ENCODE results near the gene UQCRC1.

Gene UQCRC1

GRCh38 chr3:48644898-48645760 is 35.7 kb upstream of the UQCRC1 start:
- Histone ChIP-seq H3K36me3 (ENCODE audit: control insufficient read depth, insufficient read depth, low read length) (no peaks in the 10 kb centered on the region), H3K4me3 (replicated peaks; ENCODE audit: low read depth, low read length) (no peak overlapping the region), H3K27me3 (replicated peaks; ENCODE audit: control insufficient read depth, insufficient read depth, low read length) (no peaks in the 10 kb centered on the region)
- DNase-seq (ENCODE audit: extremely low read depth, insufficient read length): no peak
- no peak for TF ChIP-seq CTCF (IDR thresholded peaks at IDR 0.05; ENCODE audit: insufficient read depth, low read length, poor library complexity, severe bottlenecking)

DNA sequence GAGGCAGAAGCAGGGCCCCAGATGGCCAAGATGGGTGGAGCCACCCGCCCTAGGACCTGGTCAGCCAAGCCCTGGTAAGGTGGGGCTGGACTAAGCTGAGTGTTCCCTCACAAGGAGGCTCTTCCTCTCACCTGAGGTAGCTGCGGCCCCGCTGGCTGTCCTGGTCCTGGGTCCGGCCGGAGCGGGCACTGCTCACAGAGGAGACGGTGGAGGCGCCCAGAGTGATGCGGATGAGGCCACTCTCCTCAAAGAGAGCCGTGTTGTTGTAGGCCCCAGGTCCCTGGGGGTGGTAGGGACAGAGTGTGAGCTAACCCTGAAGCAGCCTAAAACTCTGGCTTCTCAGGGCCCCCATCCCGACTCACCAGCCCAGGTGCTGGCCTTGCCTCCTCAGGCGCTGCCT is 33.2 kb upstream of the UQCRC1 start:
- no peak for TF ChIP-seq CTCF (IDR thresholded peaks at IDR 0.05; ENCODE audit: insufficient read depth, low read length, poor library complexity, severe bottlenecking)
- no peak for DNase-seq (ENCODE audit: extremely low read depth, insufficient read length)
- Histone ChIP-seq H3K36me3 (ENCODE audit: control insufficient read depth, insufficient read depth, low read length) (no peaks in the 10 kb centered on the region), H3K27me3 (replicated peaks; ENCODE audit: control insufficient read depth, insufficient read depth, low read length) (no peaks in the 10 kb centered on the region), H3K4me3 (replicated peaks; ENCODE audit: low read depth, low read length) (no peak overlapping the region)

DNA sequence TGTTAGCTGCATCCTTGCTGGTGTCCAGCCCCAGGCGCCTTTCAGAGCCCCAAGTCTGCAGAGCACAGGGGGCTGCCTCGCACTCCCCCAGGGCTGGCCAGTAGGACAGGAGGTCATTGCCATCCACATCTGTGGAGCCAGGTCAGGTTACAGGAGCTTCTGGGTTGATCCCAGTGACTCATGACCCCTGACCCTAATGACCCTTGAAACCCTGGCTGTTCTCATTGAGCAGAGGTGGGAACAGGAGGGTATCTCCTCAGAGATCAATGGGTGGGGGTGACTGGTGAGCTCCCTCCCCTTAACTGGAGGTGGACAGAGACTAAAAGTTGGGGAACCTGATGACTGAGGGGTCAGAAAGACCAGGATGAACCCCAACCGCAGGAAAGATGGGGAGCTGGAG is 31.9 kb upstream of the UQCRC1 start:
- TF ChIP-seq CTCF (IDR thresholded peaks at IDR 0.05; ENCODE audit: insufficient read depth, low read length, poor library complexity, severe bottlenecking): no peak
- Histone ChIP-seq H3K27me3 (replicated peaks; ENCODE audit: control insufficient read depth, insufficient read depth, low read length) (no peaks in the 10 kb centered on the region), H3K4me3 (replicated peaks; ENCODE audit: low read depth, low read length) (no peak overlapping the region), H3K36me3 (ENCODE audit: control insufficient read depth, insufficient read depth, low read length) (no peaks in the 10 kb centered on the region)
- DNase-seq (ENCODE audit: extremely low read depth, insufficient read length): no peak

- Histone ChIP-seq H3K4me3 (replicated peaks; ENCODE audit: low read depth, low read length) (no peak overlapping the region), H3K36me3 (ENCODE audit: control insufficient read depth, insufficient read depth, low read length) (no peaks in the 10 kb centered on the region), H3K27me3 (replicated peaks; ENCODE audit: control insufficient read depth, insufficient read depth, low read length) (no peaks in the 10 kb centered on the region)
- TF ChIP-seq CTCF (IDR thresholded peaks at IDR 0.05; ENCODE audit: insufficient read depth, low read length, poor library complexity, severe bottlenecking): no peak
- DNase-seq (ENCODE audit: extremely low read depth, insufficient read length): no peak
Measured at GRCh38 chr3:48639944-48640606, 30.6 kb upstream of the UQCRC1 start.

DNA sequence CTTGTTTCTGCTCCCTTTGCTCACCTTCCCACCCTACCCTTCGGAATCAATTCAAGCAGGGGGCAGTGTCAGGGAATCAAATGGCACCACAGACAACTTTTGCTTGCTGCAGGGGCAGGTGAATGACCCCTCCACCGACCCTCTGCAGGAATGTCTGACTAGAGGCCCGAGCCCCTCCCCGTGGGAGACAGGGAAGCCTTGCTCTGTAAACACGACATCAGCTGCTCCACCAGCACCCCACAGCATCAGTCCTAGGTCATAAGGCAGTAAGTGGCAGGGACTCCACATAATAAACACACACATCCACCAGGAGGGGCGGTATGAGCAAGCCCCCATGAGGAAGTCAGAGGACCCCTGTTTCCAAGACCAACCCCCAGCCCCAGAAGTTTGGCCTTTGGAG is 27.9 kb upstream of the UQCRC1 start:
- TF ChIP-seq CTCF (IDR thresholded peaks at IDR 0.05; ENCODE audit: insufficient read depth, low read length, poor library complexity, severe bottlenecking): no peak
- H3K27me3 ChIP-seq (replicated peaks; ENCODE audit: control insufficient read depth, insufficient read depth, low read length): no peaks in the 10 kb centered on the region
- peaks cover 2% of the 10 kb centered on the region for H3K36me3 ChIP-seq (ENCODE audit: control insufficient read depth, insufficient read depth, low read length)
- DNase-seq (ENCODE audit: extremely low read depth, insufficient read length): no peak
- no peak overlapping the region for H3K4me3 ChIP-seq (replicated peaks; ENCODE audit: low read depth, low read length)
